DOHH2 (cell line): ENCODE measurements around the gene GOLGA3.

Experiments used
- H3F3A ChIP-seq: fragments of 200-600 bp; sonication (generic), shearing (Covaris generic); 2 replicates; pipeline ENCODE4 v1.6.0; 2016; ENCODE audit warnings: antibody characterized with exemption, mild to moderate bottlenecking; ENCODE audit not compliant: control insufficient read depth, insufficient read depth
- H3K27ac ChIP-seq: fragments of 200-600 bp; sonication (generic); 2 replicates; pipeline ENCODE4 v1.5.1; 2014; ENCODE audit warnings: low read depth, mild to moderate bottlenecking, low read length, moderate library complexity
- H3K27me3 ChIP-seq: fragments of 200-600 bp; sonication (generic); 2 replicates; pipeline ENCODE4 v1.6.1; 2014; ENCODE audit warnings: mild to moderate bottlenecking, low read length, mixed read lengths; ENCODE audit not compliant: control insufficient read depth
- H3K36me3 ChIP-seq: fragments of 200-600 bp; sonication (generic); 2 replicates; pipeline ENCODE4 v1.6.1; 2014; ENCODE audit warnings: mild to moderate bottlenecking, low read length, moderate library complexity, mixed read lengths; ENCODE audit not compliant: control insufficient read depth
- H3K4me1 ChIP-seq: fragments of 200-600 bp; sonication (generic); 2 replicates; pipeline ENCODE4 v1.6.1; 2014; ENCODE audit warnings: mild to moderate bottlenecking, low read length, mixed read lengths; ENCODE audit not compliant: control insufficient read depth
- H3K4me2 ChIP-seq: fragments of 200-600 bp; sonication (generic); 2 replicates; pipeline ENCODE4 v1.6.0; 2014; ENCODE audit warnings: mild to moderate bottlenecking, low read length, moderate library complexity
- H3K4me3 ChIP-seq: fragments of 200-600 bp; sonication (generic); 2 replicates; pipeline ENCODE4 v1.5.1; 2014; ENCODE audit warnings: mild to moderate bottlenecking, low read length, mixed read lengths
- H3K79me2 ChIP-seq: fragments of 200-600 bp; sonication (generic); 2 replicates; pipeline ENCODE4 v1.6.1; 2014; ENCODE audit warnings: mild to moderate bottlenecking, low read length, mixed read lengths; ENCODE audit not compliant: control insufficient read depth
- H3K9me2 ChIP-seq: fragments of 200-600 bp; sonication (generic); replicated peaks from 2 replicates; pipeline ENCODE4 v1.6.1; 2014; ENCODE audit warnings: mild to moderate bottlenecking, low read length, mixed read lengths; ENCODE audit not compliant: control insufficient read depth
- H3K9me3 ChIP-seq: fragments of 200-600 bp; sonication (generic); 2 replicates; pipeline ENCODE4 v1.6.1; 2014; ENCODE audit warnings: antibody characterized with exemption, low read length, mixed read lengths; ENCODE audit not compliant: control insufficient read depth, insufficient read depth
- H4K20me1 ChIP-seq: fragments of 200-600 bp; sonication (generic); 2 replicates; pipeline ENCODE4 v1.6.0; 2014; ENCODE audit warnings: low read depth, mild to moderate bottlenecking, antibody characterized with exemption, low read length, moderate library complexity; ENCODE audit not compliant: control insufficient read depth, insufficient read depth
- CTCF ChIP-seq: fragments of 200-600 bp; sonication (generic); IDR thresholded peaks from one replicate; pipeline ENCODE4 v1.5.1; 2014; ENCODE audit warnings: antibody characterized with exemption, mild to moderate bottlenecking, low read depth, low read length; ENCODE audit not compliant: poor library complexity, severe bottlenecking
- EZH2phosphoT487 ChIP-seq: fragments of 200-600 bp; sonication (generic); IDR thresholded peaks from 2 replicates; pipeline ENCODE4 v1.6.1; 2017; ENCODE audit warnings: borderline replicate concordance, mild to moderate bottlenecking, antibody characterized with exemption, low read length, moderate library complexity, mixed read lengths

Gene GOLGA3

GRCh38 chr12:132730353-132730752 lies 98.3 kb downstream of the GOLGA3 start:
- Histone ChIP-seq H3K4me1 (no peaks in the 10 kb centered on the region), H3K27ac (no peak overlapping the region), H3K4me3 (no peak overlapping the region), H3F3A (peaks cover 18% of the 10 kb centered on the region), H3K36me3 (peaks cover 93% of the 10 kb centered on the region), H3K79me2 (peaks cover 17% of the 10 kb centered on the region), H3K27me3 (no peaks in the 10 kb centered on the region), H3K9me3 (no peaks in the 10 kb centered on the region), H4K20me1 (no peaks in the 10 kb centered on the region; the same call in 1 of the 2 replicates), H3K4me2 (no peak overlapping the region), H3K9me2 (no peaks in the 10 kb centered on the region)
- TF ChIP-seq EZH2phosphoT487 (no peak), CTCF (no peak)

GRCh38 chr12:132729541-132730320 lies 98.9 kb downstream of the GOLGA3 start:
- peaks cover 18% of the 10 kb centered on the region for H3F3A ChIP-seq
- H3K36me3 ChIP-seq, result peaks cover 93% of the 10 kb centered on the region
- TF ChIP-seq CTCF (no peak), EZH2phosphoT487 (no peak)

GRCh38 chr12:132728502-132728901 lies 100.2 kb downstream of the GOLGA3 start:
- Histone ChIP-seq H3K4me3 (no peak overlapping the region), H3K4me1 (no peaks in the 10 kb centered on the region), H3F3A (peaks cover 23% of the 10 kb centered on the region), H3K27ac (no peak overlapping the region), H3K36me3 (peaks cover 93% of the 10 kb centered on the region), H3K4me2 (no peak overlapping the region), H3K27me3 (no peaks in the 10 kb centered on the region), H3K79me2 (peaks cover 17% of the 10 kb centered on the region), H4K20me1 (no peaks in the 10 kb centered on the region; the same call in 1 of the 2 replicates), H3K9me2 (no peaks in the 10 kb centered on the region), H3K9me3 (no peaks in the 10 kb centered on the region)
- no peak for TF ChIP-seq CTCF
- no peak for TF ChIP-seq EZH2phosphoT487

More at GRCh38 chr12:132729541-132730320, 98.9 kb downstream of the GOLGA3 start:
- Histone ChIP-seq H3K27me3 (no peaks in the 10 kb centered on the region), H3K27ac (no peak overlapping the region), H3K4me2 (no peak overlapping the region), H4K20me1 (no peaks in the 10 kb centered on the region; the same call in 1 of the 2 replicates), H3K4me3 (no peak overlapping the region), H3K4me1 (no peaks in the 10 kb centered on the region), H3K9me2 (no peaks in the 10 kb centered on the region), H3K9me3 (no peaks in the 10 kb centered on the region), H3K79me2 (peaks cover 16% of the 10 kb centered on the region)
